Endodermal cell (in vitro differentiated cells): ENCODE results near the gene IMMP2L. TPM values are rescaled to one million over a fixed set of nuclear protein-coding genes. Genes with fewer than 3 reads are reported as not detected.

Experiments
- DNase-seq: peaks from one replicate; pipeline ENCODE4 v3.0.0-alpha.2; 2017
- H3K27ac ChIP-seq: 2 replicates; pipeline ENCODE4 v1.5.1; 2013; ENCODE audit warnings: mild to moderate bottlenecking, low read depth, low read length, moderate library complexity
- H3K27me3 ChIP-seq: 2 replicates; pipeline ENCODE4 v1.6.1; 2013; ENCODE audit warnings: mild to moderate bottlenecking, low read length, moderate library complexity; ENCODE audit not compliant: insufficient read depth, control insufficient read depth, poor library complexity, severe bottlenecking
- H3K36me3 ChIP-seq: 2 replicates; pipeline ENCODE4 v1.7.0; 2013; ENCODE audit warnings: mild to moderate bottlenecking, low read length, moderate library complexity; ENCODE audit not compliant: control insufficient read depth, insufficient read depth
- H3K4me1 ChIP-seq: one replicate; pipeline ENCODE4 v1.7.0; 2013; ENCODE audit warnings: low read length; ENCODE audit not compliant: control insufficient read depth, insufficient read depth
- H3K4me3 ChIP-seq: 2 replicates; pipeline ENCODE4 v1.5.1; 2013; ENCODE audit warnings: mild to moderate bottlenecking, low read length, moderate library complexity
- H3K9ac ChIP-seq: 2 replicates; pipeline ENCODE4 v1.6.1; 2013; ENCODE audit warnings: mild to moderate bottlenecking, low read length, moderate library complexity; ENCODE audit not compliant: poor library complexity, severe bottlenecking; ENCODE audit errors: extremely low read depth
- H3K9me3 ChIP-seq: 2 replicates; pipeline ENCODE4 v1.6.1; 2013; ENCODE audit warnings: mild to moderate bottlenecking, low read length, moderate library complexity; ENCODE audit not compliant: control insufficient read depth
- H3K27ac Mint-ChIP-seq: 2 replicates; pipeline ENCODE4 v1.8.0; 2020; ENCODE audit warnings: mixed read lengths
- H3K27me3 Mint-ChIP-seq: 2 replicates; pipeline ENCODE4 v1.8.0; 2021; ENCODE audit warnings: mild to moderate bottlenecking, mixed read lengths; ENCODE audit not compliant: insufficient read depth
- H3K36me3 Mint-ChIP-seq: 2 replicates; pipeline ENCODE4 v1.8.0; 2020; ENCODE audit warnings: low read depth, mixed read lengths
- H3K4me1 Mint-ChIP-seq: 2 replicates; pipeline ENCODE4 v1.8.0; 2020; ENCODE audit warnings: mixed read lengths
- H3K4me3 Mint-ChIP-seq: 2 replicates; pipeline ENCODE4 v1.8.0; 2020; ENCODE audit warnings: mild to moderate bottlenecking, moderate library complexity, mixed read lengths
- H3K9me3 Mint-ChIP-seq: 2 replicates; pipeline ENCODE4 v1.8.0; 2020; ENCODE audit warnings: mild to moderate bottlenecking, mixed read lengths
- WGBS, 2 experiments: methylation state at CpG; one replicate each; pipeline versions ENCODE4 v1.1.5 to v1.1.7; 2013; ENCODE audit warnings: missing lambda C conversion rate in 2 of 2, mixed read lengths in 1 of 2; ENCODE audit not compliant: insufficient coverage in 1 of 2, insufficient read length in 1 of 2; 5-methylcytosine and 5-hydroxymethylcytosine counted together
- total RNA-seq, 2 donors: library from RNA; stranded (reverse); fragmentation: NEBNext Ultra II Directional in 1 of 2; extraction: Animal tissue kit (Norgen Biotek cat#: 25700) in 1 of 2; gene quantifications; 2 replicates in 1 of 2; 3 replicates in 1 of 2; pipeline ENCODE4 v1.2.1, GENCODE V29; 2021
- TF ChIP-seq, protein P1 (sequence below): fragments of 200-600 bp; sonication (generic); conservative IDR thresholded peaks from 2 replicates; pipeline ENCODE4 v1.5.0; 2021; ENCODE audit warnings: antibody characterized with exemption, mild to moderate bottlenecking

IMMP2L gene
- total RNA-seq, 2 donors from 2014 or later, result 17.7 to 19.4 TPM

DNA sequence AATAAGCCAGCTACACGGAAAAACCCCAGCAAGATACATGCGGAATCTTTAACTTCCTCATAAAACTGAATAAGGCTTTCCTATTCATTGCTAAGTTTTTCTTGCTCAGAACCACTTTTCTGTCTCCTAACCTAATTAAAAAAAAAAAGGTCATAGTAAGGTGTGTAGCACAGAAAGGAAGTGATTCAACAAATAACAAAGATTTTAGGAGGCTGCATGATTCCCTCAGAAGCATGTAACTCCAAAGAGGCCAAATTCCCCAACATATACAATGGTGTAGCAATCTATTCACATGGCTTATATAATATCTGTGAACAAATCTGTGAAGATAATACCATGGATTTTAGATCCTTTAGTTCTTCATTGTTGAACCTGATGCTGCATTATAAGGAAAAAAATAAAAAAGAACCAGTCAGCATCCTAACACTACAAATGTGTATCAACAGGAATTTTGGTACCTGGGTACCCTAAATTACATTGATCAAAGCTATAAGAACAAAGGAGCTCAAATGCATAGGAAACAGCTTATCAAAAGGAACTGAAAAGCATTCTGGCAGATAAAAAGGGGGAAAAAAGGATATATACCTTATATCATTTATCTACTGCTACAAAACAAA is 63.8 kb downstream of the IMMP2L start:
- no peaks in the 10 kb centered on the region for H3K27me3 Mint-ChIP-seq
- Histone ChIP-seq H3K27me3 (no peaks in the 10 kb centered on the region), H3K9ac (no peak overlapping the region), H3K9me3 (peaks cover 6% of the 10 kb centered on the region), H3K4me3 (no peak overlapping the region), H3K4me1 (no peaks in the 10 kb centered on the region), H3K27ac (no peak overlapping the region), H3K36me3 (no peaks in the 10 kb centered on the region)
- 95% methylated on average over 2 of the region's 2 CpGs; no CpG with 5 or more reads in 1 of the 2 experiments for WGBS, 2 experiments
- no peak overlapping the region for H3K4me3 Mint-ChIP-seq
- TF ChIP-seq, protein P1, sequence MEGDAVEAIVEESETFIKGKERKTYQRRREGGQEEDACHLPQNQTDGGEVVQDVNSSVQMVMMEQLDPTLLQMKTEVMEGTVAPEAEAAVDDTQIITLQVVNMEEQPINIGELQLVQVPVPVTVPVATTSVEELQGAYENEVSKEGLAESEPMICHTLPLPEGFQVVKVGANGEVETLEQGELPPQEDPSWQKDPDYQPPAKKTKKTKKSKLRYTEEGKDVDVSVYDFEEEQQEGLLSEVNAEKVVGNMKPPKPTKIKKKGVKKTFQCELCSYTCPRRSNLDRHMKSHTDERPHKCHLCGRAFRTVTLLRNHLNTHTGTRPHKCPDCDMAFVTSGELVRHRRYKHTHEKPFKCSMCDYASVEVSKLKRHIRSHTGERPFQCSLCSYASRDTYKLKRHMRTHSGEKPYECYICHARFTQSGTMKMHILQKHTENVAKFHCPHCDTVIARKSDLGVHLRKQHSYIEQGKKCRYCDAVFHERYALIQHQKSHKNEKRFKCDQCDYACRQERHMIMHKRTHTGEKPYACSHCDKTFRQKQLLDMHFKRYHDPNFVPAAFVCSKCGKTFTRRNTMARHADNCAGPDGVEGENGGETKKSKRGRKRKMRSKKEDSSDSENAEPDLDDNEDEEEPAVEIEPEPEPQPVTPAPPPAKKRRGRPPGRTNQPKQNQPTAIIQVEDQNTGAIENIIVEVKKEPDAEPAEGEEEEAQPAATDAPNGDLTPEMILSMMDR, result no peak
- peaks cover 34% of the 10 kb centered on the region for H3K9me3 Mint-ChIP-seq
- H3K27ac Mint-ChIP-seq, result no peak overlapping the region
- DNase-seq, result no peak
- peaks cover 14% of the 10 kb centered on the region for H3K36me3 Mint-ChIP-seq
- peaks cover 6% of the 10 kb centered on the region for H3K4me1 Mint-ChIP-seq

DNA sequence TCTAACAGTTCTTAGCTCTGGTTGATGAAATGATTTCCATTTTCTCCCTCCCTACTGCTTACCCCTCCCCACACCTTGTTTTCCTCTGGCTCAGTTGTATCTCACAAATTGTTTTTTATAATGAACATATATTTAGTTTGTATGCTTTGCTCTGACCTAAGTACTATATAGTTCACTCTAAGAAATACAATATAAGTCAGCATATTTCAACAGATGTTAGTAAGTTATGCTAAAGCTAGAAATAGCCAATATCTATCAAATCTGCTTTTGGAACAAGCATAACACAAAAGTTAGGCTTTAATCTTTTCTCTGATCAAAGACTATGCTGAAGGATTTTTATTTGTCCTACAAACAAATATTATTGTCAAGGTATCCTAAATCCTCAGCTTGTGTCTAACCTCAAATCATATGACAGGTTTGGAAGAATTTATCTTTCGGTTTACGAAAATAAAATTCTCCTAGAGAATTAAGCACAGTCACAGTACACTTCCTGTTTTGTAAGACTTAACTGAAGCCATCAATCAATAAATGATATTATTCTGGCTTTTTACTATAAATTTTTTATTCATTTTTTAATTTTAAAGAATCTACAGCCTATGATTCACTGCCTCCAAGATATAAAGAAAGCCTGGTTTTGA is 67.0 kb downstream of the IMMP2L start:
- TF ChIP-seq, protein P1, result no peak
- peaks cover 6% of the 10 kb centered on the region for H3K9me3 ChIP-seq
- H3K36me3 ChIP-seq, result no peaks in the 10 kb centered on the region
- no peaks in the 10 kb centered on the region for H3K4me1 ChIP-seq
- no peak overlapping the region for H3K4me3 Mint-ChIP-seq
- 94% methylated on average over 2 of the region's 2 CpGs; no CpG with 5 or more reads in 1 of the 2 experiments for WGBS, 2 experiments
- peaks cover 6% of the 10 kb centered on the region for H3K4me1 Mint-ChIP-seq
- H3K27me3 ChIP-seq, result no peaks in the 10 kb centered on the region
- no peak overlapping the region for H3K9ac ChIP-seq
- no peak overlapping the region for H3K27ac ChIP-seq
- no peak for DNase-seq
- H3K9me3 Mint-ChIP-seq, result peaks cover 18% of the 10 kb centered on the region
- H3K27ac Mint-ChIP-seq, result no peak overlapping the region
- peaks cover 14% of the 10 kb centered on the region for H3K36me3 Mint-ChIP-seq
- no peak overlapping the region for H3K4me3 ChIP-seq
- H3K27me3 Mint-ChIP-seq, result no peaks in the 10 kb centered on the region

DNA sequence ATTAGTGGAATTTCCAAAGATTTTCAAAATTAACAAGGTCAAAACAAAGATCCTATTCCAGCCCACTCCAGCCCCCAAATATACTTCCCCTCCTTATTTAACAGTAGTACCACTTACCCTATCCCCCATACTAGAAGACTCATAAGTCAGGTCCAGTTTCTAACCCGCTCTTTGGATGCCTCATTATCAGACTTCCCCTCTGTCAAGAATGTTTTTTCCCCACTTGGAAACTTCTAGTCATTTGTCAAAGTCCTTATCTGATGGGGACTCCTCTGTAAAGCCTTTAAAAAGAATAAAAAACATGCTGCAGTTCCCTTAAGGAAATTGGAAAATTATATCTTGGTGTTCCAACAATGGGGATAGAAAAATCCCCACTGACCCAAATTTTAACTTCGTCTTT is 70.1 kb downstream of the IMMP2L start:
- Histone ChIP-seq H3K27ac (no peak overlapping the region), H3K36me3 (no peaks in the 10 kb centered on the region), H3K4me1 (no peaks in the 10 kb centered on the region), H3K27me3 (no peaks in the 10 kb centered on the region), H3K9me3 (no peaks in the 10 kb centered on the region), H3K9ac (no peak overlapping the region), H3K4me3 (no peak overlapping the region)
- TF ChIP-seq, protein P1, result no peak
- Mint-ChIP-seq H3K36me3 (peaks cover 2% of the 10 kb centered on the region), H3K4me1 (peaks cover 6% of the 10 kb centered on the region), H3K27me3 (no peaks in the 10 kb centered on the region), H3K4me3 (no peak overlapping the region), H3K27ac (no peak overlapping the region), H3K9me3 (peaks cover 2% of the 10 kb centered on the region)
- DNase-seq, result no peak
- 86 to 98% methylated on average over 1 of the region's 2 CpGs for WGBS, 2 experiments
